Stimulated activated CD4-positive, alpha-beta T cell treated with anti-CD3 and anti-CD28 coated beads, Interleukin-4, amount 100 ng/mL, for 24 hours (primary cell): Measurements from ENCODE around the gene H3-3A.

Experiments
- DNase-seq: peaks from one replicate; pipeline ENCODE4 v3.0.0-alpha.2; 2020

Gene H3-3A

DNA sequence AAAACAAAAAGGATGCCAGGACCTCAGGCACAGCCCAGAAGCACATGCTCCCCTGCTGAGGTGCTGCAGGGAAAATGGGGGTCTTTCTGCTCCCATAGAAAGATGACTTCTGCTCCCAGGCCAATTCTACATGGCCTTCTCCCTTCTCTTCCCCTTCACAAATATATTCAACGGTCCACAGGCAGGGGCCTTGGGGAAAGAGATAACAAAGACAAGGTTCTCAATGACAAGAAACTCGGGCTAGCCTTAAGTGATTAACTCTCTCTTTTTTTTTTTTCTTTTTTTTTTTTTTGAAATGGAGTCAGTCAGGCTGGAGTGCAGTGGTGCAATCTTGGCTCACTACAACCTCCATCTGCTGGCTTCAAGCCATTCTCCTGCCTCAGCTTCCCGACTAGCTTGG lies 54.2 kb downstream of the H3-3A start:
- DNase-seq = no peak

- DNase-seq = no peak
These were observed 54.8 kb downstream of the H3-3A start for GRCh38 chr1:226117330-226117729.

DNA sequence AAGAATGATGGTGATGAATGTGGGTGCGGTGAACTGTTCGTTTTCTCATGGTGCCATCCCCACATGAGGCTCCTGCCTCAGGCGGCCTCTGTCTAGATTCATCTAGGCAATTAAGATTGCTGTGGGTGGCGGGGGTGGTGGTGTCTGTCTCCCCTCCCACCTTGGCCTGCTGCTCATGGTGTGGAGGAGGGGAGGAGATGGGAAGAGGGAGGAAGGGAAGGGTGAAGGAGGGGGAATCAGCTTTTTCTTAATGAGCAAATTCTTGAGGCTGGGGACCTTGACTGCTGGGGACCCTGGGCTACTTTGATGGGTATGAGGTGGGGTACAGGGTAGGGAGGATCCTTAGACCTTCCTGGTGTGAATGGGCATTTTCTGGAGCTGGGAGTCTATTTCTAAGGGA lies 55.8 kb downstream of the H3-3A start:
- no peak for DNase-seq

DNA sequence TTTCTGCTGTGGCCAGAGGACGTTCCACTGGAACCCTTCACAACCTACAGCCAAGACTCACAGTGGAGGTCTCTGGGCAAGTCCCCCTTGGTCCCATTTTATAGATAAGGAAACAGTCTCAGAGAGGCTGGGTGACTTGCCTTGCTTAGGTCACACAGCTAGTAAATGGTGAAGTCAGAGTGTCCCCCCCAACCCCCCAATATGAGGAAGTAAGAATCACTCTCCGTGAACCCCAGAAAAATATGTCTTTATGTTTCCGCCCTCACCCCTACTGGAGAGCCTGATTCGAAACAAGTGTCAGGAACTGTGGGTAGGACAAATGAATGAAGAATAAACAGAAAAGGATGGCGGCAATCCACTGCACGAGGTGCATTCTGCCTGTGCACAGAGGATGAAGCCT lies 56.7 kb downstream of the H3-3A start:
- DNase-seq = no peak

GRCh38 chr1:226120398-226120797 lies 57.9 kb downstream of the H3-3A start:
- no peak for DNase-seq

- no peak for DNase-seq
These were observed 58.6 kb downstream of the H3-3A start for GRCh38 chr1:226121049-226121586.
